ENCODE measurements around the gene AKR1B1. TPM values are rescaled to one million over a fixed set of nuclear protein-coding genes. Genes with fewer than 3 reads are reported as not detected.

AKR1B1 gene
- polyA plus RNA-seq, 2 of the 4 experiments (the other 2 are of a cell fraction) = 1,636 to 6,205 TPM

DNA sequence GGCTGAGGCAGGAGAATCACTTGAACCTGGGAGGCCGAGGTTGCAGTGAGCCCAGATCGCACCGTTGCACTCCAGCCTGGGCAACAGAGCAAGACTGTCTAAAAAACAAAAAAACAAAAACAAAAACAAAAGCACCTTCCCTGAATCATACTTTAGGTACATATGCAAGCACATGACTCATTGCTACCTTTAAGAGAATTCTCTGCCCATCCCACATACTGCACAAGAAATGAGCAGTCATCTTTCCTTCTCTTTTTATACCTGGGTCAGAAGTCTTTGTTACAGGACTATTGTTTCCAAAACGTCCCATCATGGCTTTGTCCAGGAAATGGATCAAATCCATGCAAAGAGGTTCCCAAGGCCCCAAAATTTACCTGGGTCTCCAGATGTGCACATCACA is 47.0 kb upstream of the AKR1B1 start:
- peak overlapping the region in 1 of 2 experiments; percentile 40; a peak in 1 of 6 replicates for H3K27ac ChIP-seq
- H3K4me3 ChIP-seq = no peak overlapping the region
- ChIA-PET POLR2A (no interaction called here), CTCF (interaction anchor here (0.8 to 4.0 kb wide), 10 partner anchors 8 to 189 kb away, joined by 3 to 42 read pairs (median 3); partner anchors contain the start of gene SLC35B4)
- WGBS (ENCODE audit: missing lambda C conversion rate) = 69% methylated on average over 4 of the region's 4 CpGs
- no peak for TF ChIP-seq FOSL2 (IDR thresholded peaks at IDR 0.05)
- peak; percentile 34; the same call in 1 of the 2 replicates for TF ChIP-seq FOSL2 (CRISPR knock-in tag; IDR thresholded peaks at IDR 0.05)
- TF ChIP-seq FOSB (CRISPR knock-in tag; IDR thresholded peaks at IDR 0.05) = no peak
- H3K9me3 ChIP-seq = peaks cover 2% of the 10 kb centered on the region; the same call in 1 of the 3 replicates
- DNase-seq (ENCODE audit: low read depth in 1 of 2, low spot score in 1 of 2) (no peak), ATAC-seq (no peak), FAIRE-seq (no peak)
- 0 out of 3 replicates have a peak, but pooled peaks cover 9% of the 10 kb centered on the region for H3K4me1 ChIP-seq
- H3K4me2 ChIP-seq = no peak overlapping the region

DNA sequence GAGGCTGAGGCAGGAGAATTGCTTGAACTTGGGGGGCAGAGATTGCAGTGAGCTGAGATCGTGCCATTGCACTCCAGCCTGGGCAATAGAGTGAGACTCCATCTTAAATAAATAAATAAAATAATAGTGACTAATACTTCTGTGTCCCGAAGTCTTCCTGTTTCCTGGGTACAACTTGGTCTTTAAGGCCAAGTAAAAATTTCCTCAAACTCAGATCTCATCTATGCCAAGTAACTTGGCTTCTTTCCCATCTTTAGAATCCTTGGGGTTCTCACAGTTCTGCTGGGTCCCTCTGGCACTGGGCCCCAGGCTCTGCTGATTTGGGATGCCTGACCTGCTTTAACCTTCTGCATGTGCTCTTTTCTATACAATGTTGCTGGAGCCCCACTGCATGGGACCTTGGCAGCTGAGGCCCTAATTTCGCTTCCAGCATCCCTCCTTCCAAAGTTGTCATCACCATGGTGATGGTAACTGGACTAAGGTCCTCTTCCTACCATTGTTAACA is 45.8 kb upstream of the AKR1B1 start:
- FAIRE-seq = no peak
- TF ChIP-seq CBX2 (IDR thresholded peaks at IDR 0.05; ENCODE audit: borderline replicate concordance, low read depth) (no peak), MAZ (IDR thresholded peaks at IDR 0.05; ENCODE audit: borderline replicate concordance, low read depth, low read length) (no peak), RAD21 (conservative IDR thresholded peaks at IDR 0.05 in 1 of 2, IDR thresholded peaks at IDR 0.05 in 1 of 2) (no peak)
- TF ChIP-seq, protein P1, sequence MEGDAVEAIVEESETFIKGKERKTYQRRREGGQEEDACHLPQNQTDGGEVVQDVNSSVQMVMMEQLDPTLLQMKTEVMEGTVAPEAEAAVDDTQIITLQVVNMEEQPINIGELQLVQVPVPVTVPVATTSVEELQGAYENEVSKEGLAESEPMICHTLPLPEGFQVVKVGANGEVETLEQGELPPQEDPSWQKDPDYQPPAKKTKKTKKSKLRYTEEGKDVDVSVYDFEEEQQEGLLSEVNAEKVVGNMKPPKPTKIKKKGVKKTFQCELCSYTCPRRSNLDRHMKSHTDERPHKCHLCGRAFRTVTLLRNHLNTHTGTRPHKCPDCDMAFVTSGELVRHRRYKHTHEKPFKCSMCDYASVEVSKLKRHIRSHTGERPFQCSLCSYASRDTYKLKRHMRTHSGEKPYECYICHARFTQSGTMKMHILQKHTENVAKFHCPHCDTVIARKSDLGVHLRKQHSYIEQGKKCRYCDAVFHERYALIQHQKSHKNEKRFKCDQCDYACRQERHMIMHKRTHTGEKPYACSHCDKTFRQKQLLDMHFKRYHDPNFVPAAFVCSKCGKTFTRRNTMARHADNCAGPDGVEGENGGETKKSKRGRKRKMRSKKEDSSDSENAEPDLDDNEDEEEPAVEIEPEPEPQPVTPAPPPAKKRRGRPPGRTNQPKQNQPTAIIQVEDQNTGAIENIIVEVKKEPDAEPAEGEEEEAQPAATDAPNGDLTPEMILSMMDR (IDR thresholded peaks at IDR 0.05) = no peak
- TF ChIP-seq, protein P2, sequence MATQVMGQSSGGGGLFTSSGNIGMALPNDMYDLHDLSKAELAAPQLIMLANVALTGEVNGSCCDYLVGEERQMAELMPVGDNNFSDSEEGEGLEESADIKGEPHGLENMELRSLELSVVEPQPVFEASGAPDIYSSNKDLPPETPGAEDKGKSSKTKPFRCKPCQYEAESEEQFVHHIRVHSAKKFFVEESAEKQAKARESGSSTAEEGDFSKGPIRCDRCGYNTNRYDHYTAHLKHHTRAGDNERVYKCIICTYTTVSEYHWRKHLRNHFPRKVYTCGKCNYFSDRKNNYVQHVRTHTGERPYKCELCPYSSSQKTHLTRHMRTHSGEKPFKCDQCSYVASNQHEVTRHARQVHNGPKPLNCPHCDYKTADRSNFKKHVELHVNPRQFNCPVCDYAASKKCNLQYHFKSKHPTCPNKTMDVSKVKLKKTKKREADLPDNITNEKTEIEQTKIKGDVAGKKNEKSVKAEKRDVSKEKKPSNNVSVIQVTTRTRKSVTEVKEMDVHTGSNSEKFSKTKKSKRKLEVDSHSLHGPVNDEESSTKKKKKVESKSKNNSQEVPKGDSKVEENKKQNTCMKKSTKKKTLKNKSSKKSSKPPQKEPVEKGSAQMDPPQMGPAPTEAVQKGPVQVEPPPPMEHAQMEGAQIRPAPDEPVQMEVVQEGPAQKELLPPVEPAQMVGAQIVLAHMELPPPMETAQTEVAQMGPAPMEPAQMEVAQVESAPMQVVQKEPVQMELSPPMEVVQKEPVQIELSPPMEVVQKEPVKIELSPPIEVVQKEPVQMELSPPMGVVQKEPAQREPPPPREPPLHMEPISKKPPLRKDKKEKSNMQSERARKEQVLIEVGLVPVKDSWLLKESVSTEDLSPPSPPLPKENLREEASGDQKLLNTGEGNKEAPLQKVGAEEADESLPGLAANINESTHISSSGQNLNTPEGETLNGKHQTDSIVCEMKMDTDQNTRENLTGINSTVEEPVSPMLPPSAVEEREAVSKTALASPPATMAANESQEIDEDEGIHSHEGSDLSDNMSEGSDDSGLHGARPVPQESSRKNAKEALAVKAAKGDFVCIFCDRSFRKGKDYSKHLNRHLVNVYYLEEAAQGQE (IDR thresholded peaks at IDR 0.05) = no peak

DNA sequence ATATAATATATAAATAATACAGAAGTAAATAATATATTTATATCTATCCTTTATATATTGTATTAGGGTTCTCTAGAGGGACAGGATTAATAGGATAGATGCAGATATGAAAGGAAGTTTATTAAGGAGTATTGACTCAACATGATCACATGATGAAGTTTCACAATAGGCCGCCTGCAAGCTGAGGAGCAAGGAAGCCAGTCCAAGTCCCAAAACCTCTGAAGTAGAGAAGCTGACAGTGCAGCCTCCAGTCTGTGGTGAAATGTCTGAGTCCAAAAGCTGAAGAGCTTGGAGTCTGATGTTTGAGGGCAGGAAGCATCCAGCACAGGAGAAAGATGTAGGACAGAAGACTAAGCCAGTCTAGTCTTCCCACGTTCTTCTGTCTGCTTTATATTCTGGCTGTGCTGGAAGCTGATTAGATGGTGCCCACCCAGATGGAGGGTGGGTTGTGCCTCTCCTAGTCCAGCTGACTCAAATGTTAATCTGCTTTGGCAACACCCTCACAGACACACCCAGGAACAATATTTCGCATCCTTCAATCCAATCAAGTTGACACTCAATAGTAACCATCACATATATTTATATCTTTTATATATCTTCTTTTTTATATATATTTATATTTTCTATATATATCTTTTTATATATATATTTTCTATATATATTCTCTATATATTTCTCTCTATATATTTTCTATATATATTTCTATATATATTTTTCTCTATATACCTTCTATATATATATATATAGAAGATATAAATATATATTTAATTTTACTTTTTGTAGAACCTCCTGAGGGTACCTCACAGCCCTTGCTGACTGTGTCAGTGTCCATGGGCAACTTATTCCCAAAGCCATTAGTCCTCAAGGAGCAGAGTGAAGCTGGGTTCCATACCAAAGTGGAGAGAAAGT is 43.8 kb upstream of the AKR1B1 start:
- peak overlapping the region in 1 of 2 experiments; percentile 55; a peak in 3 of 6 replicates for H3K27ac ChIP-seq
- H3K4me2 ChIP-seq = no peak overlapping the region; the same call in 2 of the 3 replicates
- H3K9me3 ChIP-seq = peaks cover 2% of the 10 kb centered on the region; the same call in 1 of the 3 replicates
- TF ChIP-seq, protein P3, sequence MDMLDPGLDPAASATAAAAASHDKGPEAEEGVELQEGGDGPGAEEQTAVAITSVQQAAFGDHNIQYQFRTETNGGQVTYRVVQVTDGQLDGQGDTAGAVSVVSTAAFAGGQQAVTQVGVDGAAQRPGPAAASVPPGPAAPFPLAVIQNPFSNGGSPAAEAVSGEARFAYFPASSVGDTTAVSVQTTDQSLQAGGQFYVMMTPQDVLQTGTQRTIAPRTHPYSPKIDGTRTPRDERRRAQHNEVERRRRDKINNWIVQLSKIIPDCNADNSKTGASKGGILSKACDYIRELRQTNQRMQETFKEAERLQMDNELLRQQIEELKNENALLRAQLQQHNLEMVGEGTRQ (IDR thresholded peaks at IDR 0.05) = peak; percentile 38; the same call in 1 of the 2 replicates
- no peak for TF ChIP-seq BHLHE40 (IDR thresholded peaks at IDR 0.05; ENCODE audit: low read depth, low read length)
- no peak for TF ChIP-seq HEYL (CRISPR knock-in tag; IDR thresholded peaks at IDR 0.05)
- TF ChIP-seq ZNF302 (CRISPR knock-in tag; IDR thresholded peaks at IDR 0.05) = no peak
- TF ChIP-seq MAFK (IDR thresholded peaks at IDR 0.05; ENCODE audit: partially characterized antibody) = no peak
- no peak for TF ChIP-seq SMC3 (IDR thresholded peaks at IDR 0.05)
- TF ChIP-seq, protein P4, sequence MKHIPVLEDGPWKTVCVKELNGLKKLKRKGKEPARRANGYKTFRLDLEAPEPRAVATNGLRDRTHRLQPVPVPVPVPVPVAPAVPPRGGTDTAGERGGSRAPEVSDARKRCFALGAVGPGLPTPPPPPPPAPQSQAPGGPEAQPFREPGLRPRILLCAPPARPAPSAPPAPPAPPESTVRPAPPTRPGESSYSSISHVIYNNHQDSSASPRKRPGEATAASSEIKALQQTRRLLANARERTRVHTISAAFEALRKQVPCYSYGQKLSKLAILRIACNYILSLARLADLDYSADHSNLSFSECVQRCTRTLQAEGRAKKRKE (CRISPR knock-in tag; IDR thresholded peaks at IDR 0.05; ENCODE audit: low read depth) = no peak
- peak; percentile 52 to 71; a peak in 3 of 4 replicates for TF ChIP-seq CEBPB (IDR thresholded peaks at IDR 0.05)
- no peak for TF ChIP-seq CBX2 (IDR thresholded peaks at IDR 0.05; ENCODE audit: borderline replicate concordance, low read depth)
- no peak for TF ChIP-seq FOSB (CRISPR knock-in tag; IDR thresholded peaks at IDR 0.05)
- no peak for TF ChIP-seq HOXA7 (CRISPR knock-in tag; IDR thresholded peaks at IDR 0.05)
- 0 out of 3 replicates have a peak, but pooled peaks cover 9% of the 10 kb centered on the region for H3K4me1 ChIP-seq
- H3K4me3 ChIP-seq = no peak overlapping the region
- ATAC-seq (no peak), FAIRE-seq (peak; percentile 54), DNase-seq (ENCODE audit: low read depth in 1 of 2, low spot score in 1 of 2) (no peak)
- ChIA-PET POLR2A (interaction anchor here (0.9 kb wide), 1 partner anchor 44 kb away, joined by 3 read pairs; the partner anchor contains the start of gene AKR1B1), CTCF (interaction anchor here (0.7 to 4.0 kb wide), 4 partner anchors 11 to 73 kb away, joined by 3 to 27 read pairs (median 5); no protein-coding TSS in a partner anchor)
- 81% methylated on average over 3 of the region's 3 CpGs for WGBS (ENCODE audit: missing lambda C conversion rate)

More for the DNA sequence above, 45.8 kb upstream of the AKR1B1 start:
- 0 out of 3 replicates have a peak, but pooled peaks cover 9% of the 10 kb centered on the region for H3K4me1 ChIP-seq
- POLR2A ChIA-PET = no interaction called here
- H3K4me3 ChIP-seq = no peak overlapping the region
- 39% methylated on average over 3 of the region's 3 CpGs for WGBS (ENCODE audit: missing lambda C conversion rate)
- peak overlapping the region in 1 of 2 experiments; percentile 26; a peak in 3 of 6 replicates for H3K27ac ChIP-seq
- no peak overlapping the region for H3K4me2 ChIP-seq
- H3K9me3 ChIP-seq = peaks cover 2% of the 10 kb centered on the region; the same call in 1 of the 3 replicates
- CTCF ChIA-PET = interaction anchor here (0.7 to 4.0 kb wide), 6 partner anchors 9 to 72 kb away, joined by 3 to 42 read pairs (median 4); no protein-coding TSS in a partner anchor
- ATAC-seq (no peak), DNase-seq (ENCODE audit: low read depth in 1 of 2, low spot score in 1 of 2) (no peak)

All from A549 (cell line).